ENCODE measurements around the gene FGF12. TPM values are rescaled to one million over a fixed set of nuclear protein-coding genes. Genes with fewer than 3 reads are reported as not detected.

Gene FGF12
- total and polyA plus RNA-seq, 2 of the 13 experiments (the other 11 are each of a cell fraction or from before 2014, with no cell fraction given): 0.07 TPM; not detected in 1

DNA sequence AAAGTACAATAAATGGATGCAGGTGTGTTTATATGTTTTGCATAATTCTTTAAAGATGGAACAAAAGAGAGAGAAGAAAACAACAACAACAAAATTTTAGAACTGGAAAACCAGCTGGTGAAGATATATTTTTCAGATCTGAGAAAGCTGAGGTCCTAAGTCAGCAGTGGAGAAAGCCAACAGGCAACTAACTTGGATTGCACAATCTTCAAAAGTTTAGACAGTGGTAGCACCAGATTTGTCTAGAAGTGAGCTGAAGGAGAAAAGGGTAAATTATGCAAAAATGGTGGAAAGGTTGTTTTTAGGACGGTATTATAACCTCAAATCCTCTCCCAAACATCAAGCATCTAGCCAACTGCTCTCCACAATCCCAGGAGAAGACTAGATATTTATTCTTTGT lies 17.0 kb downstream of the FGF12 start:
- no peak overlapping the region for H3K4me3 ChIP-seq (replicated peaks in 1 of 3; ENCODE audit: insufficient read depth in 1 of 3, low read depth in 2 of 3, low read length in 3 of 3)
- 0% methylated on average over 1 of the region's 1 CpG for WGBS (ENCODE audit: low lambda C conversion rate)
- in situ Hi-C loops (cut with HindIII; ENCODE audit: extremely low pct_ligation_motif_present, low pct_unique_long_range_greater_than_20kb): no loop called here
- H3K4me2 ChIP-seq (ENCODE audit: low read depth, low read length): no peak overlapping the region
- CTCF ChIA-PET (ENCODE audit: low intra/inter-chr PET ratio, low total read pairs): no interaction called here
- no peaks in the 10 kb centered on the region for H3K4me1 ChIP-seq (ENCODE audit: insufficient read depth, low read length)
- intact Hi-C loops (cut with micrococcal nuclease; ENCODE audit: unreplicated experiment): no loop called here
- no peaks in the 10 kb centered on the region for H3K36me3 ChIP-seq (replicated peaks in 1 of 2; ENCODE audit: control insufficient read depth in 1 of 2, insufficient read depth in 2 of 2, low read length in 2 of 2)
- no peak overlapping the region for H3K27ac ChIP-seq (ENCODE audit: extremely low read length, insufficient read depth, low read length)
- DNase-seq (ENCODE audit: low spot score): no peak
- POLR2A ChIA-PET: no interaction called here
- no peaks in the 10 kb centered on the region for H3K79me2 ChIP-seq (ENCODE audit: insufficient read depth, low read length)
- FAIRE-seq: no peak
- H4K20me1 ChIP-seq (ENCODE audit: insufficient read depth, low read length): no peaks in the 10 kb centered on the region
- H3K27me3 ChIP-seq (ENCODE audit: control insufficient read depth in 1 of 2, insufficient read depth in 2 of 2, low read length in 2 of 2): no peaks in the 10 kb centered on the region
- H3K9ac ChIP-seq (ENCODE audit: insufficient read depth, low read depth, low read length): no peak overlapping the region
- BruUV-seq (replicated peaks): no TSS peak
- ATAC-seq: no peak
- no peaks in the 10 kb centered on the region for H3K9me3 ChIP-seq (ENCODE audit: low read length)
- H2AFZ ChIP-seq (ENCODE audit: low read length): no peak overlapping the region
- TF ChIP-seq, protein P1, sequence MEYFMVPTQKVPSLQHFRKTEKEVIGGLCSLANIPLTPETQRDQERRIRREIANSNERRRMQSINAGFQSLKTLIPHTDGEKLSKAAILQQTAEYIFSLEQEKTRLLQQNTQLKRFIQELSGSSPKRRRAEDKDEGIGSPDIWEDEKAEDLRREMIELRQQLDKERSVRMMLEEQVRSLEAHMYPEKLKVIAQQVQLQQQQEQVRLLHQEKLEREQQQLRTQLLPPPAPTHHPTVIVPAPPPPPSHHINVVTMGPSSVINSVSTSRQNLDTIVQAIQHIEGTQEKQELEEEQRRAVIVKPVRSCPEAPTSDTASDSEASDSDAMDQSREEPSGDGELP (IDR thresholded peaks at IDR 0.05; ENCODE audit: borderline replicate concordance, low read depth): no peak
- TF ChIP-seq CEBPB (IDR thresholded peaks at IDR 0.05; ENCODE audit: borderline replicate concordance, low read depth, low read length): peak; percentile 70

DNA sequence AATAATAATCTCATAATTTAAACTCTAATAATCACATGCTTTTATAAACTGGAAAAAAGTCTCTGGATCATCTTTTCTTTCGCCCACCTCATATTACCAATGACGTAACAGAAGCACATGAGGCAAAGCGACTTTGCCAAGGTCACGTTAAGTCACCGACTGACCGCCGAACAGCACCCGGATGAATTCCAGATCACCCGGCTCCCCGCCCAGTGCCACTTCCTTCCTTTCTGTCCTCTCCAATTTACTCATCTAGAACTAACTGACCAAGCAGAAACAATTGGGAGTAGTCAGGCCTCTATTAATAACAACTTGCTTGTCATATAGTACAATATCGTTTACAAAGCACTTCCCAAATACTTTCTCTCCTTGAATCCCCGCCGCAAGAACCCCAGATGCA lies 21.1 kb downstream of the FGF12 start:
- intact Hi-C loops (cut with micrococcal nuclease; ENCODE audit: unreplicated experiment): no loop called here
- H3K4me1 ChIP-seq (ENCODE audit: insufficient read depth, low read length): no peaks in the 10 kb centered on the region
- no peak overlapping the region for H2AFZ ChIP-seq (ENCODE audit: low read length)
- H3K4me2 ChIP-seq (ENCODE audit: low read depth, low read length): no peak overlapping the region
- BruUV-seq (replicated peaks): no TSS peak
- no peak overlapping the region for H3K27ac ChIP-seq (ENCODE audit: extremely low read length, insufficient read depth, low read length)
- no peak for FAIRE-seq
- CTCF ChIA-PET (ENCODE audit: low intra/inter-chr PET ratio, low total read pairs): no interaction called here
- DNase-seq (ENCODE audit: low spot score): no peak
- H3K4me3 ChIP-seq (replicated peaks in 1 of 3; ENCODE audit: insufficient read depth in 1 of 3, low read depth in 2 of 3, low read length in 3 of 3): no peak overlapping the region
- whole genome bisulfite sequencing (ENCODE audit: low lambda C conversion rate): 65% methylated on average over 13 of the region's 13 CpGs
- in situ Hi-C loops (cut with HindIII; ENCODE audit: extremely low pct_ligation_motif_present, low pct_unique_long_range_greater_than_20kb): no loop called here
- H3K9ac ChIP-seq (ENCODE audit: insufficient read depth, low read depth, low read length): no peak overlapping the region
- H3K27me3 ChIP-seq (ENCODE audit: control insufficient read depth in 1 of 2, insufficient read depth in 2 of 2, low read length in 2 of 2): no peaks in the 10 kb centered on the region
- POLR2A ChIA-PET: no interaction called here
- H3K36me3 ChIP-seq (replicated peaks in 1 of 2; ENCODE audit: control insufficient read depth in 1 of 2, insufficient read depth in 2 of 2, low read length in 2 of 2): no peaks in the 10 kb centered on the region
- ATAC-seq: no peak
- no peaks in the 10 kb centered on the region for H3K9me3 ChIP-seq (ENCODE audit: low read length)
- H3K79me2 ChIP-seq (ENCODE audit: insufficient read depth, low read length): no peaks in the 10 kb centered on the region
- H4K20me1 ChIP-seq (ENCODE audit: insufficient read depth, low read length): no peaks in the 10 kb centered on the region
- TF ChIP-seq, protein P2, sequence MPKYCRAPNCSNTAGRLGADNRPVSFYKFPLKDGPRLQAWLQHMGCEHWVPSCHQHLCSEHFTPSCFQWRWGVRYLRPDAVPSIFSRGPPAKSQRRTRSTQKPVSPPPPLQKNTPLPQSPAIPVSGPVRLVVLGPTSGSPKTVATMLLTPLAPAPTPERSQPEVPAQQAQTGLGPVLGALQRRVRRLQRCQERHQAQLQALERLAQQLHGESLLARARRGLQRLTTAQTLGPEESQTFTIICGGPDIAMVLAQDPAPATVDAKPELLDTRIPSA (CRISPR knock-in tag; IDR thresholded peaks at IDR 0.05; ENCODE audit: borderline replicate concordance): no peak
- TF ChIP-seq ZNF460 (CRISPR knock-in tag; IDR thresholded peaks at IDR 0.05; ENCODE audit: borderline replicate concordance) (no peak), FOXK2 (IDR thresholded peaks at IDR 0.05) (no peak), ZNF33B (CRISPR knock-in tag; IDR thresholded peaks at IDR 0.05) (no peak), SMYD3 (CRISPR knock-in tag; IDR thresholded peaks at IDR 0.05) (no peak), ZNF703 (CRISPR knock-in tag; IDR thresholded peaks at IDR 0.05; ENCODE audit: borderline replicate concordance) (no peak), MXI1 (IDR thresholded peaks at IDR 0.05; ENCODE audit: borderline replicate concordance, low read depth, low read length) (no peak), ZFP36L2 (CRISPR knock-in tag; IDR thresholded peaks at IDR 0.05) (no peak), HDAC6 (IDR thresholded peaks at IDR 0.05; ENCODE audit: low read depth, low read length) (no peak), PAX8 (CRISPR knock-in tag; IDR thresholded peaks at IDR 0.05; ENCODE audit: borderline replicate concordance) (no peak), ZBTB21 (CRISPR knock-in tag; IDR thresholded peaks at IDR 0.05) (no peak)
- TF ChIP-seq, protein P3, sequence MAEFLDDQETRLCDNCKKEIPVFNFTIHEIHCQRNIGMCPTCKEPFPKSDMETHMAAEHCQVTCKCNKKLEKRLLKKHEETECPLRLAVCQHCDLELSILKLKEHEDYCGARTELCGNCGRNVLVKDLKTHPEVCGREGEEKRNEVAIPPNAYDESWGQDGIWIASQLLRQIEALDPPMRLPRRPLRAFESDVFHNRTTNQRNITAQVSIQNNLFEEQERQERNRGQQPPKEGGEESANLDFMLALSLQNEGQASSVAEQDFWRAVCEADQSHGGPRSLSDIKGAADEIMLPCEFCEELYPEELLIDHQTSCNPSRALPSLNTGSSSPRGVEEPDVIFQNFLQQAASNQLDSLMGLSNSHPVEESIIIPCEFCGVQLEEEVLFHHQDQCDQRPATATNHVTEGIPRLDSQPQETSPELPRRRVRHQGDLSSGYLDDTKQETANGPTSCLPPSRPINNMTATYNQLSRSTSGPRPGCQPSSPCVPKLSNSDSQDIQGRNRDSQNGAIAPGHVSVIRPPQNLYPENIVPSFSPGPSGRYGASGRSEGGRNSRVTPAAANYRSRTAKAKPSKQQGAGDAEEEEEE (CRISPR knock-in tag; IDR thresholded peaks at IDR 0.05; ENCODE audit: borderline replicate concordance): no peak
- TF ChIP-seq, protein P4, sequence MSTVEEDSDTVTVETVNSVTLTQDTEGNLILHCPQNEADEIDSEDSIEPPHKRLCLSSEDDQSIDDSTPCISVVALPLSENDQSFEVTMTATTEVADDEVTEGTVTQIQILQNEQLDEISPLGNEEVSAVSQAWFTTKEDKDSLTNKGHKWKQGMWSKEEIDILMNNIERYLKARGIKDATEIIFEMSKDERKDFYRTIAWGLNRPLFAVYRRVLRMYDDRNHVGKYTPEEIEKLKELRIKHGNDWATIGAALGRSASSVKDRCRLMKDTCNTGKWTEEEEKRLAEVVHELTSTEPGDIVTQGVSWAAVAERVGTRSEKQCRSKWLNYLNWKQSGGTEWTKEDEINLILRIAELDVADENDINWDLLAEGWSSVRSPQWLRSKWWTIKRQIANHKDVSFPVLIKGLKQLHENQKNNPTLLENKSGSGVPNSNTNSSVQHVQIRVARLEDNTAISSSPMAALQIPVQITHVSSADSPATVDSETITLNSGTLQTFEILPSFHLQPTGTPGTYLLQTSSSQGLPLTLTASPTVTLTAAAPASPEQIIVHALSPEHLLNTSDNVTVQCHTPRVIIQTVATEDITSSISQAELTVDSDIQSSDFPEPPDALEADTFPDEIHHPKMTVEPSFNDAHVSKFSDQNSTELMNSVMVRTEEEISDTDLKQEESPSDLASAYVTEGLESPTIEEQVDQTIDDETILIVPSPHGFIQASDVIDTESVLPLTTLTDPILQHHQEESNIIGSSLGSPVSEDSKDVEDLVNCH (CRISPR knock-in tag; IDR thresholded peaks at IDR 0.05): no peak

Data from HepG2 (cell line).